Mucosa of rectum (tissue), 2 donors: ENCODE data around the gene GPR158.

Source experiments
- H3K27ac ChIP-seq, 2 donors: one replicate each; pipeline ENCODE4 v1.7.0; 2013; ENCODE audit warnings: inconsistent platforms in 2 of 2, low read depth in 2 of 2, low read length in 2 of 2
- H3K27me3 ChIP-seq, 2 donors: one replicate each; pipeline ENCODE4 v1.7.0; 2013; ENCODE audit warnings: low read length in 2 of 2; ENCODE audit not compliant: control insufficient read depth in 2 of 2, insufficient read depth in 2 of 2
- H3K36me3 ChIP-seq, 2 donors: one replicate each; pipeline ENCODE4 v1.7.0; 2013; ENCODE audit warnings: low read length in 2 of 2; ENCODE audit not compliant: control insufficient read depth in 2 of 2, insufficient read depth in 2 of 2
- H3K4me1 ChIP-seq, 2 donors: one replicate each; pipeline ENCODE4 v1.7.0; 2013; ENCODE audit warnings: low read length in 2 of 2, mild to moderate bottlenecking in 1 of 2; ENCODE audit not compliant: control insufficient read depth in 2 of 2, insufficient read depth in 2 of 2
- H3K4me3 ChIP-seq, 2 donors: one replicate each; pipeline ENCODE4 v1.7.0; 2013; ENCODE audit warnings: low read length in 2 of 2
- H3K9ac ChIP-seq, 2 donors: one replicate each; pipeline ENCODE4 v1.7.0; 2013; ENCODE audit warnings: low read length in 2 of 2, low read depth in 1 of 2, mild to moderate bottlenecking in 1 of 2
- H3K9me3 ChIP-seq, 2 donors: one replicate each; pipeline ENCODE4 v1.7.0; 2013; ENCODE audit warnings: low read length in 2 of 2; ENCODE audit not compliant: control insufficient read depth in 2 of 2
- donor health status: healthy.
- donor health status: Normal muscosa, but diverticular disease.

The GPR158 gene

DNA sequence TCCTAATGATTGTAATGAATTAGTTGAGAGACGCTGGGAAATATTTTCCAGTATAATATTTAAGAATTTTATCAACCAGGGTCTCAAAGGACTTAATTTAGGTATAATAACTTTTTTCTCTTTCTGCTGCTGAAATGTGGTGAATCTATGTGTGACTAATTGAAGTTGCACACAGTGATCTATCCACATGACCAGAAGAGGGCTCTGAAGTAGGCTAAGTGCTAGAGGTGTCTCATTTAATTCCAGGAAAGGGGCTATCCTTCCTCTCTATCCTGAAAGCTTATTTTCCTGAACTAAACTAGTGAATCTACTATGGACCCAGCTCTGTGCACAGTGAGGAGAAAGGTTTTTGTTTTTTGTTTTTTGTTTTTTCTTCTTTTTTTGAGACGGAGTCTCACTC lies 464.8 kb downstream of the GPR158 start:
- Histone ChIP-seq H3K27me3 (no peaks in the 10 kb centered on the region), H3K9ac (no peak overlapping the region), H3K4me3 (no peak overlapping the region), H3K27ac (no peak overlapping the region), H3K9me3 (no peaks in the 10 kb centered on the region), H3K36me3 (no peaks in the 10 kb centered on the region), H3K4me1 (no peaks in the 10 kb centered on the region)

DNA sequence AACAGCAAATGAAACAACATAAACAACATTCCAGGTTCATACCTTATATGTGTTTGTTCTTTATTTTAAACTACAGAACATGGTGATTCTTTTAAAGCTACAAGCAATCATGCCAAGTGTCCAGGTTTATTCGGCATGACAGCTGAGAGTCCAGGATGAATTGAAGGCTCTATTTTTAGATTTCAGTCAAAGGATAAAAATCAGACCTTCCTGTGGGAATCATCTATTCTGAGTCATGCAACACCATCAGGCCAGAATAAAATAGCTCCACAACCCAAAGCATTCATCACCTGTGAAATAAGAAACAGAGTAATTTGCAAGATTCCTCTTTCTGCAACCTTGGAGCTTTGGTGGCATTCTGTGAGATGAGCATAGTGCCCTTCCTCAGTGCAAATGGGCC lies 466.8 kb downstream of the GPR158 start:
- Histone ChIP-seq H3K9me3 (no peaks in the 10 kb centered on the region), H3K4me3 (no peak overlapping the region), H3K27ac (no peak overlapping the region), H3K4me1 (no peaks in the 10 kb centered on the region), H3K9ac (no peak overlapping the region), H3K36me3 (no peaks in the 10 kb centered on the region), H3K27me3 (no peaks in the 10 kb centered on the region)

DNA sequence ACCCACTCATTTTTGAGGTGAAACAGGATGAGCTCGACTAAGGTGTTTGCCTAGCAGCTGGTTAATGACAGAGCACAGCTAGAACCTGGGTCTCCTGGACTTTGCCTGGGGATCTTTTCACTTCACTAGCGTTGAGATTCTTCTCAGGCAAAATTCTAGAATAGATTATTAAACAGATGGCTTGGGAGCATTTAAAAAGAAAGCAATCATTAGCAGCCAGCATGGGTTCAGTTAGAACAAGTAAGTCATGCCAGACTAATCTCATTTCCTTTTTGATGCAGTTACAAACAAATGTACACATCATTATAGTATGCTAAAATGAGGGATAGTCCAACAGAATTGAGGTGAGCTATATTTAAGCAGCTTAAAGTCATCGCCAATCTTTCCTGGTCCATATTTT lies 467.9 kb downstream of the GPR158 start:
- H3K27me3 ChIP-seq: no peaks in the 10 kb centered on the region
- no peak overlapping the region for H3K27ac ChIP-seq
- no peak overlapping the region for H3K9ac ChIP-seq
- H3K4me1 ChIP-seq: no peaks in the 10 kb centered on the region
- H3K36me3 ChIP-seq: no peaks in the 10 kb centered on the region
- no peak overlapping the region for H3K4me3 ChIP-seq
- no peaks in the 10 kb centered on the region for H3K9me3 ChIP-seq

DNA sequence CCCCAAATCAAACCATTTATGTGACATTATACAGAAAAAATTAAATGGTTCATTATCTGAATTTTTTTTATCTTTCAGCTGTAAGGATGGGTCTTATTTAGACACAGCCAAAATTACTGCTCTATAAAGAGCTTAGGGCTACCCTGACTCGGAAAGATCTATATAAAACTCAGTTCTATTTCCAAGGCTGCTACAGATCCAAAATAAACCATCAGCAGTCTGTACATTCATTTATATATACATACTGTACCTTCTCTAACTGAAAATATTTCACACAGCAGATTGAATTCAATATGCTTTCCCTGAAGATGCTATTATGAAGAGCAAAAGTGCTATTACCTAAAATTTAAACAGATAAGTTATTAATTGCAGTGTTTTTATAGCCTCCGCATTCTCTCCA lies 471.6 kb downstream of the GPR158 start:
- Histone ChIP-seq H3K27me3 (no peaks in the 10 kb centered on the region), H3K9me3 (no peaks in the 10 kb centered on the region), H3K36me3 (no peaks in the 10 kb centered on the region), H3K4me1 (no peaks in the 10 kb centered on the region), H3K27ac (no peak overlapping the region), H3K9ac (no peak overlapping the region), H3K4me3 (no peak overlapping the region)

DNA sequence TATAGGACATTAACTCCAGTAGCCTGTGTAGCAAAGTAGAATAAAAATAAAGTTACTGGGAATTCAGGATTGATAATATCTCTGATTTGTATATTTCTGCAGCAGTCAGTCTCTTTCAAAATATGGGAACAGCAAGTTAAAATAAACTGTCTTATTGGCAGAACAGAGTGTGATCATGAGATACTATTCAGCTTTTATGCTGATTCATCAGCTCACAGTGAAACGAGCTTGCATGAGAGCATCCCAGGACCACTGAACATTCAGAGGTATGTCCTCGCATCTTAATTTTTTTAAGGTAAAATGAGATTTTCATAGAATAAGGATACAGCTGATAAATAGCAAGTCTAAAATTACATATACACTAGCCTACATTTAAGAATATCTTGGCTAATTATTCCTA lies 476.7 kb downstream of the GPR158 start:
- no peak overlapping the region for H3K4me3 ChIP-seq
- H3K36me3 ChIP-seq: no peaks in the 10 kb centered on the region
- H3K27me3 ChIP-seq: no peaks in the 10 kb centered on the region
- no peaks in the 10 kb centered on the region for H3K4me1 ChIP-seq
- H3K27ac ChIP-seq: no peak overlapping the region
- H3K9ac ChIP-seq: no peak overlapping the region
- peaks cover 0 to 2% of the 10 kb centered on the region in 2 donors for H3K9me3 ChIP-seq
